Thyroid gland (tissue), 4 donors: ENCODE results near the gene UGT1A10. TPM values are rescaled to one million over a fixed set of nuclear protein-coding genes. Genes with fewer than 3 reads are reported as not detected.

Experiments
- DNase-seq, 2 donors: peaks; one replicate each; pipeline ENCODE4 v3.0.0-alpha.2; 2019
- H3K27ac ChIP-seq, 3 donors: fragments of 200-600 bp; sonication (generic); 1 replicate in 2 of 3; 2 replicates in 1 of 3; pipeline ENCODE4 v1.5.1; 2016 to 2019; ENCODE audit warnings: mild to moderate bottlenecking in 1 of 3, moderate library complexity in 1 of 3
- H3K27me3 ChIP-seq: fragments of 200-600 bp; sonication (generic); one replicate; pipeline ENCODE4 v1.5.1; 2019
- H3K36me3 ChIP-seq, 2 donors: fragments of 200-600 bp; sonication (generic); one replicate each; pipeline ENCODE4 v1.5.1; 2016 to 2019
- H3K4me1 ChIP-seq, 2 donors: fragments of 200-600 bp; sonication (generic); one replicate each; pipeline ENCODE4 v1.5.1; 2017 to 2019
- H3K4me3 ChIP-seq, 3 donors: fragments of 200-600 bp; sonication (generic); replicated peaks in 1 of 3; 1 replicate in 2 of 3; 2 replicates in 1 of 3; pipeline ENCODE4 v1.5.1; 2016; ENCODE audit warnings: mild to moderate bottlenecking in 1 of 3
- H3K9me3 ChIP-seq: fragments of 200-600 bp; sonication (generic); one replicate; pipeline ENCODE4 v1.5.1; 2017
- CTCF ChIP-seq, 6 experiments: fragments of 200-600 bp in 3 of 6; fragments of 450-650 bp in 3 of 6; sonication (generic) in 3 of 6; IDR thresholded peaks; one replicate each; pipeline ENCODE4 v1.5.1; 2016 to 2019; ENCODE audit warnings: antibody characterized with exemption in 6 of 6, mild to moderate bottlenecking in 2 of 6, inconsistent platforms in 1 of 6, moderate library complexity in 1 of 6
- POLR2A ChIP-seq, 2 donors: fragments of 450-650 bp; IDR thresholded peaks; one replicate each; pipeline ENCODE4 v1.6.1; 2017; ENCODE audit warnings: antibody characterized with exemption in 2 of 2, mild to moderate bottlenecking in 2 of 2, moderate library complexity in 1 of 2
- WGBS, 2 donors: methylation state at CpG; one replicate each; pipeline ENCODE4 v1.1.5; 2017; 5-methylcytosine and 5-hydroxymethylcytosine counted together
- intact Hi-C: fragments of 100-400 bp; cut with DNase I; formaldehyde crosslinking; loops from one replicate; pipeline ENCODE4 v1.15.1; 2023
- total RNA-seq, 4 donors: library from RNA; depleted of rRNA; stranded (reverse); fragments of >200 nt; gene quantifications; one replicate each; pipeline ENCODE4 v1.2.3, GENCODE V29; 2016

The UGT1A10 gene
- total RNA-seq, 4 donors from 2014 or later, result 0.27 TPM; not detected in 3

- H3K27ac ChIP-seq, result no peak overlapping the region
- no peaks in the 10 kb centered on the region for H3K36me3 ChIP-seq
- TF ChIP-seq POLR2A (IDR thresholded peaks at IDR 0.05), result no peak
- no peak for TF ChIP-seq CTCF (IDR thresholded peaks at IDR 0.05)
- H3K27me3 ChIP-seq, result no peaks in the 10 kb centered on the region
- intact Hi-C loops, result no loop called here
- no peak overlapping the region for H3K4me3 ChIP-seq
- no peaks in the 10 kb centered on the region for H3K4me1 ChIP-seq
- 80 to 100% methylated on average over 1 to 3 of the region's 3 CpGs for WGBS, 2 donors
- H3K9me3 ChIP-seq, result no peaks in the 10 kb centered on the region
- no peak for DNase-seq
These were observed 177.2 kb downstream of the UGT1A10 start for GRCh38 chr2:233813236-233814055.

- no peaks in the 10 kb centered on the region for H3K27me3 ChIP-seq
- WGBS, 2 donors, result 54 to 80% methylated on average over 2 of the region's 2 CpGs
- H3K9me3 ChIP-seq, result no peaks in the 10 kb centered on the region
- H3K36me3 ChIP-seq, result no peaks in the 10 kb centered on the region
- H3K4me3 ChIP-seq, result no peak overlapping the region
- no peaks in the 10 kb centered on the region for H3K4me1 ChIP-seq
- TF ChIP-seq POLR2A (IDR thresholded peaks at IDR 0.05) (no peak), CTCF (IDR thresholded peaks at IDR 0.05) (no peak)
- intact Hi-C loops, result no loop called here
- DNase-seq, result no peak
- H3K27ac ChIP-seq, result no peak overlapping the region
These were observed 178.0 kb downstream of the UGT1A10 start for GRCh38 chr2:233814056-233814835.

- no peak overlapping the region for H3K4me3 ChIP-seq
- WGBS, 2 donors, result 84% methylated on average over 6 of the region's 6 CpGs
- H3K36me3 ChIP-seq, result no peaks in the 10 kb centered on the region
- no peaks in the 10 kb centered on the region for H3K4me1 ChIP-seq
- intact Hi-C loops, result no loop called here
- TF ChIP-seq POLR2A (IDR thresholded peaks at IDR 0.05) (no peak), CTCF (IDR thresholded peaks at IDR 0.05) (no peak)
- H3K27me3 ChIP-seq, result no peaks in the 10 kb centered on the region
- DNase-seq, result no peak
- no peak overlapping the region for H3K27ac ChIP-seq
- H3K9me3 ChIP-seq, result no peaks in the 10 kb centered on the region
These were observed 179.6 kb downstream of the UGT1A10 start for GRCh38 chr2:233815861-233816260.

GRCh38 chr2:233816334-233816733 is 180.1 kb downstream of the UGT1A10 start:
- no peaks in the 10 kb centered on the region for H3K36me3 ChIP-seq
- no peak overlapping the region for H3K4me3 ChIP-seq
- H3K27ac ChIP-seq, result no peak overlapping the region
- no peaks in the 10 kb centered on the region for H3K4me1 ChIP-seq
- H3K9me3 ChIP-seq, result no peaks in the 10 kb centered on the region
- H3K27me3 ChIP-seq, result no peaks in the 10 kb centered on the region
- TF ChIP-seq POLR2A (IDR thresholded peaks at IDR 0.05) (no peak), CTCF (IDR thresholded peaks at IDR 0.05) (no peak)
- no peak for DNase-seq
- intact Hi-C loops, result no loop called here
- WGBS, 2 donors, result 60% methylated on average over 2 of the region's 2 CpGs

GRCh38 chr2:233816771-233817170 is 180.5 kb downstream of the UGT1A10 start:
- 83 to 88% methylated on average over 4 of the region's 4 CpGs for WGBS, 2 donors
- no peaks in the 10 kb centered on the region for H3K36me3 ChIP-seq
- no peaks in the 10 kb centered on the region for H3K4me1 ChIP-seq
- intact Hi-C loops, result no loop called here
- no peaks in the 10 kb centered on the region for H3K9me3 ChIP-seq
- no peaks in the 10 kb centered on the region for H3K27me3 ChIP-seq
- no peak for DNase-seq
- H3K4me3 ChIP-seq, result no peak overlapping the region
- TF ChIP-seq POLR2A (IDR thresholded peaks at IDR 0.05) (no peak), CTCF (IDR thresholded peaks at IDR 0.05) (no peak)
- H3K27ac ChIP-seq, result no peak overlapping the region
